H9 (cell line): ENCODE results near the gene CCDC13. TPM values are rescaled to one million over a fixed set of nuclear protein-coding genes. Genes with fewer than 3 reads are reported as not detected.

Experiments
- DNase-seq: peaks from one replicate; pipeline ENCODE4 v3.0.0-alpha.2; 2017
- H2AFZ ChIP-seq: one replicate; pipeline ENCODE4 v1.6.1; 2013; ENCODE audit warnings: mild to moderate bottlenecking, low read length, control low read depth, moderate library complexity
- H2AK5ac ChIP-seq: 2 replicates; pipeline ENCODE4 v1.6.1; 2013; ENCODE audit warnings: low read length, control low read depth, mixed read lengths; ENCODE audit not compliant: insufficient read length
- H2BK120ac ChIP-seq: one replicate; pipeline ENCODE4 v1.6.1; 2013; ENCODE audit warnings: low read depth, mild to moderate bottlenecking, low read length, control low read depth, inconsistent platforms; ENCODE audit not compliant: poor library complexity, severe bottlenecking
- H2BK12ac ChIP-seq: 2 replicates; pipeline ENCODE4 v1.6.1; 2013; ENCODE audit warnings: low read length, control low read depth, mixed read lengths, low read depth; ENCODE audit not compliant: insufficient read length
- H2BK15ac ChIP-seq: 2 replicates; pipeline ENCODE4 v1.6.1; 2013; ENCODE audit warnings: low read depth, low read length, control low read depth
- H2BK20ac ChIP-seq: one replicate; pipeline ENCODE4 v1.6.1; 2013; ENCODE audit warnings: low read depth, mild to moderate bottlenecking, low read length, control low read depth, inconsistent platforms; ENCODE audit not compliant: poor library complexity, severe bottlenecking
- H2BK5ac ChIP-seq: 2 replicates; pipeline ENCODE4 v1.6.1; 2013; ENCODE audit warnings: low read length, control low read depth, mixed read lengths; ENCODE audit not compliant: insufficient read length
- H3K14ac ChIP-seq: 2 replicates; pipeline ENCODE4 v1.6.1; 2013; ENCODE audit warnings: low read length, control low read depth; ENCODE audit not compliant: insufficient read depth
- H3K18ac ChIP-seq: 2 replicates; pipeline ENCODE4 v1.6.1; 2013; ENCODE audit warnings: low read depth, mild to moderate bottlenecking, mixed read lengths, low read length, control low read depth; ENCODE audit not compliant: insufficient read length
- H3K23ac ChIP-seq: 2 replicates; pipeline ENCODE4 v1.6.1; 2013; ENCODE audit warnings: low read length, control low read depth, mixed read lengths, low read depth; ENCODE audit not compliant: insufficient read length
- H3K23me2 ChIP-seq: 2 replicates; pipeline ENCODE4 v1.6.1; 2013; ENCODE audit warnings: low read depth, mild to moderate bottlenecking, mixed read lengths, low read length, control low read depth; ENCODE audit not compliant: insufficient read length, poor library complexity, severe bottlenecking
- H3K27ac ChIP-seq: 2 replicates; pipeline ENCODE4 v1.5.1; 2013; ENCODE audit warnings: low read length, control low read depth, mixed read lengths, low read depth; ENCODE audit not compliant: insufficient read length
- H3K27me3 ChIP-seq: 2 replicates; pipeline ENCODE4 v1.6.1; 2013; ENCODE audit warnings: low read length, control low read depth, inconsistent platforms; ENCODE audit not compliant: insufficient read depth
- H3K4ac ChIP-seq: 2 replicates; pipeline ENCODE4 v1.6.1; 2013; ENCODE audit warnings: low read depth, mild to moderate bottlenecking, control low read depth, inconsistent platforms, low read length, moderate library complexity
- H3K4me1 ChIP-seq: 2 replicates; pipeline ENCODE4 v1.6.1; 2013; ENCODE audit warnings: low read length, control low read depth, inconsistent platforms; ENCODE audit not compliant: insufficient read depth
- H3K4me2 ChIP-seq: 2 replicates; pipeline ENCODE4 v1.6.1; 2013; ENCODE audit warnings: low read length, control low read depth, mixed read lengths; ENCODE audit not compliant: insufficient read length, insufficient read depth
- H3K56ac ChIP-seq: 2 replicates; pipeline ENCODE4 v1.6.1; 2013; ENCODE audit warnings: low read depth, mild to moderate bottlenecking, mixed read lengths, low read length, control low read depth; ENCODE audit not compliant: insufficient read length
- H3K79me1 ChIP-seq: 2 replicates; pipeline ENCODE4 v1.6.1; 2013; ENCODE audit warnings: low read depth, mild to moderate bottlenecking, moderate library complexity, low read length, control low read depth, inconsistent platforms; ENCODE audit not compliant: insufficient read depth, poor library complexity, severe bottlenecking
- H3K79me2 ChIP-seq: 2 replicates; pipeline ENCODE4 v1.6.1; 2013; ENCODE audit warnings: low read length, control low read depth, inconsistent platforms; ENCODE audit not compliant: insufficient read depth
- H3K9ac ChIP-seq: 2 replicates; pipeline ENCODE4 v1.6.1; 2013; ENCODE audit warnings: low read length, control low read depth, mixed read lengths; ENCODE audit not compliant: insufficient read length; ENCODE audit errors: extremely low read depth
- H3K9me3 ChIP-seq: one replicate; pipeline ENCODE4 v1.6.1; 2013; ENCODE audit warnings: low read depth, low read length, inconsistent platforms; ENCODE audit not compliant: control insufficient read depth
- H3T11ph ChIP-seq: one replicate; pipeline ENCODE4 v1.6.1; 2013; ENCODE audit warnings: mild to moderate bottlenecking, low read length, control low read depth, inconsistent platforms
- H4K20me1 ChIP-seq: one replicate; pipeline ENCODE4 v1.6.1; 2013; ENCODE audit not compliant: control insufficient read depth, insufficient read length, insufficient read depth
- H4K5ac ChIP-seq: 2 replicates; pipeline ENCODE4 v1.6.1; 2013; ENCODE audit warnings: low read depth, mild to moderate bottlenecking, mixed read lengths, low read length, control low read depth; ENCODE audit not compliant: insufficient read length
- H4K8ac ChIP-seq: replicated peaks from 2 replicates; pipeline ENCODE4 v1.6.1; 2013; ENCODE audit warnings: low read length, control low read depth, mixed read lengths, low read depth; ENCODE audit not compliant: insufficient read length
- H4K91ac ChIP-seq: 2 replicates; pipeline ENCODE4 v1.6.1; 2013; ENCODE audit warnings: low read depth, mild to moderate bottlenecking, moderate library complexity, mixed read lengths, low read length, control low read depth; ENCODE audit not compliant: insufficient read length
- H3K27ac Mint-ChIP-seq, 3 experiments: 2 replicates in 2 of 3; 3 replicates in 1 of 3; pipeline ENCODE4 v1.8.0; 2020 to 2021; ENCODE audit warnings: mixed read lengths in 3 of 3, mild to moderate bottlenecking in 1 of 3, moderate library complexity in 1 of 3
- H3K27me3 Mint-ChIP-seq: 2 replicates; pipeline ENCODE4 v1.8.0; 2021; ENCODE audit warnings: low read depth, mild to moderate bottlenecking, moderate library complexity, mixed read lengths
- H3K36me3 Mint-ChIP-seq, 3 experiments: 2 replicates in 2 of 3; 3 replicates in 1 of 3; pipeline ENCODE4 v1.8.0; 2020 to 2021; ENCODE audit warnings: low read depth in 3 of 3, mixed read lengths in 3 of 3; ENCODE audit not compliant: insufficient read depth in 1 of 3
- H3K4me1 Mint-ChIP-seq, 2 experiments: 2 replicates each; pipeline ENCODE4 v1.8.0; 2020; ENCODE audit warnings: mixed read lengths in 2 of 2
- H3K4me3 Mint-ChIP-seq, 2 experiments: 2 replicates in 1 of 2; 3 replicates in 1 of 2; pipeline ENCODE4 v1.8.0; 2020 to 2021; ENCODE audit warnings: mild to moderate bottlenecking in 2 of 2, mixed read lengths in 2 of 2, moderate library complexity in 1 of 2
- H3K9me3 Mint-ChIP-seq, 2 experiments: 2 replicates in 1 of 2; 3 replicates in 1 of 2; pipeline ENCODE4 v1.8.0; 2020; ENCODE audit warnings: mild to moderate bottlenecking in 2 of 2, mixed read lengths in 2 of 2, moderate library complexity in 1 of 2
- CTCF ChIP-seq: fragments of 200-600 bp; sonication (generic); conservative IDR thresholded peaks from 3 replicates; pipeline ENCODE4 v1.8.0; 2021; ENCODE audit warnings: antibody characterized with exemption, mild to moderate bottlenecking
- WGBS: extraction: QIAGEN DNeasy Blood & Tissue Kit; methylation state at CpG from one replicate; pipeline ENCODE4 v1.1.7; 2013; ENCODE audit warnings: missing lambda C conversion rate, low lambda C conversion rate, mixed read lengths; ENCODE audit not compliant: insufficient read length; ENCODE audit errors: extremely low coverage; 5-methylcytosine and 5-hydroxymethylcytosine counted together
- total RNA-seq: library from RNA; stranded (reverse); gene quantifications from 2 replicates; pipeline ENCODE4 v1.2.1, GENCODE V29; 2021

CCDC13 gene
- total RNA-seq, 1 experiment from 2014 or later = not detected

- no peaks in the 10 kb centered on the region for H3K9me3 ChIP-seq
- H2BK15ac ChIP-seq = no peak overlapping the region
- H4K5ac ChIP-seq = no peak overlapping the region
- Mint-ChIP-seq H3K9me3 (no peaks in the 10 kb centered on the region), H3K36me3 (no peaks in the 10 kb centered on the region), H3K4me3 (no peak overlapping the region), H3K4me1 (peaks cover 26 to 31% of the 10 kb centered on the region in 2 experiments), H3K27ac (peak overlapping the region in 1 of 3 experiments; percentile 54; a peak in 1 of 7 replicates), H3K27me3 (peaks cover 27% of the 10 kb centered on the region)
- no peak for TF ChIP-seq CTCF
- H3K23me2 ChIP-seq = no peaks in the 10 kb centered on the region
- H3K4me1 ChIP-seq = no peaks in the 10 kb centered on the region
- H2BK20ac ChIP-seq = no peak overlapping the region
- no peaks in the 10 kb centered on the region for H3K79me2 ChIP-seq
- H3K4me2 ChIP-seq = no peak overlapping the region
- DNase-seq = peak; percentile 21
- no CpG with 5 or more reads among the region's 10 CpGs for WGBS
- no peak overlapping the region for H2AFZ ChIP-seq
- H2BK12ac ChIP-seq = no peak overlapping the region
- H2AK5ac ChIP-seq = no peak overlapping the region
- no peaks in the 10 kb centered on the region for H4K20me1 ChIP-seq
- no peak overlapping the region for H2BK120ac ChIP-seq
- H2BK5ac ChIP-seq = no peak overlapping the region
- H4K91ac ChIP-seq = no peak overlapping the region
- no peak overlapping the region for H3T11ph ChIP-seq
- no peak overlapping the region for H3K56ac ChIP-seq
- H3K27me3 ChIP-seq = no peaks in the 10 kb centered on the region
- H3K79me1 ChIP-seq = no peaks in the 10 kb centered on the region
- no peak overlapping the region for H3K9ac ChIP-seq
- H3K18ac ChIP-seq = no peak overlapping the region
- no peak overlapping the region for H3K23ac ChIP-seq
- no peak overlapping the region for H3K27ac ChIP-seq
- no peak overlapping the region for H4K8ac ChIP-seq
- no peak overlapping the region for H3K14ac ChIP-seq
- H3K4ac ChIP-seq = no peak overlapping the region
These were observed 23.9 kb downstream of the CCDC13 start for GRCh38 chr3:42749025-42749752.
